NCI-H2107 treated with DMSO at 0.1 percent for 48 hours (cell line): ENCODE results near the gene FPGS.

Source experiments
- DNase-seq: peaks from one replicate; lab custom pipeline; 2025; ENCODE audit not compliant: unreplicated experiment; lab: John Stamatoyannopoulos, UW

FPGS gene

DNA sequence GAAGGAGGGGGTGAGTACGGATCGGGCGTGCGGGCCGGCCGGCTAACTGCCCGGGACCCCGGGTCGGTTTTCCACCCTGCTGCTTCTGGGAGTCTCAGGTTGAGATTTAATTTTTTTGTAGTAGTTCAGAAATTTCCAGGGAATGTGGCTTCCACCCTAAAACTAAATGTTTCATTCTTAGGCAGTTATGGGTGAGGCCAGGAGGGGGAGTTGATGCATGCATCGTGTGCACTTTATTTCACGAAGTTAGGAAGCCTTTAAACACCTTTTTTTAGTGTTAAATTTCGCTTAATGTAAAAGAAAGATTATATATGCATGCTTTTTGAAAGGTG lies 15.9 kb upstream of the FPGS start:
- DNase-seq: no peak

DNA sequence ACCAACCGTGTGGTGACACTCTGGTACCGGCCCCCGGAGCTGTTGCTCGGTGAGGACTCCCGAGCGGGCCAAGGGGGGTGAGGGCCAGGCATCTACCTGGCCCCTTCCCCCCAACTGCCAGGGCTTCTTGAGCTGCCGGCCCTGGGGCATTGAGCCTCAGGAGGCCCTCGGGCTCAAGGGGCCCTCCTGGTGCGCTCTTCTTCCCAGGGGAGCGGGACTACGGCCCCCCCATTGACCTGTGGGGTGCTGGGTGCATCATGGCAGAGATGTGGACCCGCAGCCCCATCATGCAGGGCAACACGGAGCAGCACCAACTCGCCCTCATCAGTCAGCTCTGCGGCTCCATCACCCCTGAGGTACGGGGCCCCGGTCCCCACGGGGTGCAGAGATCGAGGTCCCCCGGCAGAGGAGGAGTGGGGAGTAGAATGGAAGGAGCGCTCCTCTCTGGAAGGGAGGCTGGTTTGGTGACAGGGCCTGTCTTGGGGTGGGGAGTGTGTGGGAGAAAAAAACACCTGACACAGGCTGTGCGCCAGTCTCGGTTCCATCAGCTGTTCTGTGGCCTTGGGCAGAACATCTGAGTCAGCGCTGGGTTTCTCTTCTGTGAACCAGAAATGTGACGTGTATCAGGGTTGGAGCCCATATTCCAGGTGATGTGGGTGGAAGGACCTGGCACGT lies 14.2 kb upstream of the FPGS start:
- no peak for DNase-seq

DNA sequence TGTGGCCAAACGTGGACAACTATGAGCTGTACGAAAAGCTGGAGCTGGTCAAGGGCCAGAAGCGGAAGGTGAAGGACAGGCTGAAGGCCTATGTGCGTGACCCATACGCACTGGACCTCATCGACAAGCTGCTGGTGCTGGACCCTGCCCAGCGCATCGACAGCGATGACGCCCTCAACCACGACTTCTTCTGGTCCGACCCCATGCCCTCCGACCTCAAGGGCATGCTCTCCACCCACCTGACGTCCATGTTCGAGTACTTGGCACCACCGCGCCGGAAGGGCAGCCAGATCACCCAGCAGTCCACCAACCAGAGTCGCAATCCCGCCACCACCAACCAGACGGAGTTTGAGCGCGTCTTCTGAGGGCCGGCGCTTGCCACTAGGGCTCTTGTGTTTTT lies 13.5 kb upstream of the FPGS start:
- no peak for DNase-seq

DNA sequence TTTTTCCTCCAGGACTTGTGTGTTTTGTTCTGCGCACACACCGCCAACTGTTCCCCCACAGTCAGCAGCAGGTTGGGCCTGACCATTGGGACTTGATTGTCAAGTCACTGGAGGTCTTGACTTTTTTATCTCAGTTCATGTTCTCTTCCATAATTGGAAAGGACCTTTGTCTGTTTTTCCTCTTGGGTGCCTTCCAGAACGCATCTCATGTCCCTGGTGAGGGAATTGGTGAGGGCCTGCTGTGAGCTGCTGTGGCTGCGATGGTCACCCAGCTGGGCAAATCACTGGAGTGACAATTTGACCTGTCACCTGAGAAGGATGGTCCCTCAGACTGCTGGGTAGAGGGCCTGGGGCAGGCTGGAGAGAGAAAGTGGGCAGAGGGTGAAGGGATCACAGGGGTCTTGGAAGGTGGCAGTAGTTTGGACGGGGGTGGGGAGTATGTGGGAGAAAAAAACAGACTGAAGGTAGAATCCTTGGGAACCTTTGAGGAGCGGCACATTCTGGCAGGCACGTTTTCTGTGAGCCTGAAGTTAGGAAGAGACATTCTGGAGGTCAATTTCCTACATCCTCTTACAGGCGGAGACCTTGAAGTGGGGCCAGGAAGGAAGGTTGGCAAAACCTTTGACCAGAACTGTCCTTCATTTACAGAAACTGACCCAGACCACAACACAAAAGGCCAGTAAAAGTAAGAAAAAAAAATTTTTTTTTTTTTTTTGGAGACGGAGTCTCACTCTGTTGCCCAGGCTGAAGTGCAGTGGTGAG lies 12.4 kb upstream of the FPGS start:
- no peak for DNase-seq

DNA sequence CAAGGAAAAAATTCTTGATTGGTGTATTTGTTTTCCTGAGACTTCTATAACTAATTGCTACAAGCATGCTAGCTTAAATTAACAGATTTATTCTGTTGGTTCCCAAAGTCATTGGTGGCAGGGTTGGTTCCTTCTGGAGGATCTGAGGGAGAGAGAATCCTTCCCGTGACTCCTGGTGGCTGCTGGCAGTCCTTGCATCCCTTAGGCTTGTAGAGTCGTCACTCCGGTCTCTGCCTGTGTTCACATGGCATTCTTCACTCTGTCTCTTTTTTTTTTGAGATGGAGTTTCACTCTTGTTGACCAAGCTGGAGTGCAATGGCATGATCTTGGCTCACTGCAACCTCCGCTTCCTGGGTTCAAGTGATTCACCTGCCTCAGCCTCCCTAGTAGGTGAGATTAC lies 11.6 kb upstream of the FPGS start:
- DNase-seq: no peak

DNA sequence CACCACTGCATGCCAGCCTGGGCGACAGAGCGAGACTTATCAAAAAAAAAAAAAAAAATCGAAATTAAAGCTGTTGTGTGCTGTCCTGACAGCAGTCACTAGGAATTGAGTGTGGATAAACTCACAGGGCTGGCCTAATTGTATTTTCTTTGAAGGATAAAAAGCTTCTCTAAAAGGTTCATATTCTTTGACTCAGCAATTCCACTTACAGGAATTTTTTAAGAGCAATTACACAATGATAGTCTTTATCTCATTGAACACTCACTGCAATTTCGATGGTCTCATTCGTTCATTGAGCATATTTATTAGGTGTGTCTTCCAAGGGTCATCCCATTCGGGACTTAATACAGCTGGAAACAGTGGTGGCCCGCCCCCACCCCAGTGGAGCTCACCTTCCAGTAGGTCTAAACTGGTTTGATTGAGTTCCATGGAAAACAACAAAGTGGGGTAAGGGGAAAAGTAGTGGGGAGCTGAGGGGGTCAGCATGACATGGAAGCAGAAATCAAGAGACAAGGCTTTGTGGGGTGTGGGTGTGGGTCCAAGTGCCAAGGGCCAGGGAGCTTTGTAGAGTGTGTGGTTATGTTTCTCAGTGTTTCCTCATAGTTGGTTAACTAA lies 10.2 kb upstream of the FPGS start:
- DNase-seq: no peak

DNA sequence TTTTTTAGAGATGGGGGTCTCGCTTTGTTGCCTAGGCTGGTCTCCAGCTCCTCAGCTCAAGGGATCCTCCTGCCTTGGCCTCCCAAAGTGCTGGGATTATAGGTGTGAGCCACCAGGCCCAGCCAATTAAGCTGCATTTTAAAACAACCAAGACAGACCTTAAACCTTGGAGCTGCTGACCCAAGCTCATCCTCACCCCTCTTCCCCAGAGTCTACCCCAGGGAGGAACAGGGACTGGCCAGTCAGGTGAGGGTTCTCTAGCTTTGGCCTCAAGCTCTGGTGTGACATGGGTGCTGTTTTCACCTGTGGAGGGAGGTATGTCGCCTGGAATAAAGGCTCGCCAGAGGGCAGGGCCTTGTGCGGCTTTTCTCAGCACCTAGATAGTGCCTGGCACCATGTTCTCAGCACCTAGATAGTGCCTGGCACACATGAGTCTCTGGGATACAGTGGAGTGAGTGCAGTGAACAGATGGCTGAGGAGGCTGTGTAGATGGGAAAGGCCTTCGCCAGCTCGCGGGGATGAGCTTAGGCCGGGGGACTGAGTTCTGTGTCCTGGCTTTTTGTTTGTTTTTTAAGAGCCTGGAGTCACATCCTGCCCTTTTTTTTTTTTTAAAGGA lies 9.5 kb upstream of the FPGS start:
- DNase-seq: no peak

DNA sequence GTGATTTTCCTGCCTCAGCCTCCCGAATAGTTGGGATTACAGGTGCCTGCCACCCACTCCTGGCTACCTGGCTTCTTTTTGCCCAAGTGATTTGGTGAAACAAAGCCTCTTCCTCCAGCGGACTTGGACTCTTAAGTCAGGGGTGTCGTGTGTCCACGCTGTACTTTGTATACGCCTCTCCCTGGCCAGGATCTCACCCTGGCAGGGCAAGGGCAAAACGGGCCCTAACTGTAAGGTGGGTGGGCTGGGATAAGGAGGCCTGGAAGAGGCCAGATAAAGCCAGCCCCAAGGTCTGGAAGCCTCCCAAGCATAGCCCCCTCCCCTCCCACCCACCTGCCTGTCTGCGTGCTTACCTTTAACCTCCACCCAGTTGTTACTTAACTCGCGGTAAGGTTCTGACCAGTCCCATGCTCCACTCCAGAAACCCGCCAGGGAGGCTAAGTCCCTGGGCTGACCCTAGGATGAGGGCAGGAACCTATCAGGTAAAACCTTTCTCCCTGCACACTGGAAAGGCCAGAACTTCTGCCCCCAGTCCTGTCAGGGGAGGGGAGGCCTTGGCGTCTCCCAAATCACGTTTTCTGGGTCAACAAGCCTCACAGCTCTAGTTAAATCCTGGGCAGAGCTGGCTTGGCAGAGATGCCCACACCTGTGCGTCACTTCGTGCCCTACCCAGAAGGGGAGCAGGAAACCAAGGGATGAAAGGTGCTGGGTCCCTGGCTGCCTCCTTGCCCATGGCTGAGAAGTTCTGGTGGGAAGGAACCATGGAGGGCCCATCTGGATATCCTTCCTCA lies 8.5 kb upstream of the FPGS start:
- DNase-seq: no peak

DNA sequence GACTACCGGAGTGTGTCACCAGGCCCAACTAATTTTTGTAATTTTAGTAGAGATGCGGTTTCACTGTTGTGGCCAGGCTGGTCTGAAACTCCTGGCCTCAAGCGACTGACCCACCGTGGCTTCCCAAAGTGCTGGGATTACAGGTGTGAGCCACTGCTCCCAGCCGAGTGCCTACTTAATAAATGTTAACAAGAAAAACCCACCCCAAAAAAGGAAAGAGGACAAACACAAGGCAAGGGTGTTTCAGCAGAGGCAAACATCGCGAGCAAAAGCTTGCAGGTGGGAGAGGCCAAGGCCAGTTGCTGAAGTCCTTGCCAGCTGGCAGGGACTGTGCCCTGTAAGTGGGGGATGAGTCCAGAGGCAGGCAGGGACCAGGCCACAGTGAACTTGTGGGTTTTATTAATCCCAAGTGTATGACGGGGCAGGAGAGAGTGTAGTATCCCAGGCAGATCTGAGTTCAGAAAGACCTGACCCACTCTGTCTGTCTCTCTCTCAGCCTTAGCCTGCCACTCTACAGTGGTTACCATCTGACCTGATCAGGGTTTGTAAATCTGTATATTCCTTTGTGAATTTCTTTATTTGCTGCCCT lies 6.4 kb upstream of the FPGS start:
- DNase-seq: no peak

DNA sequence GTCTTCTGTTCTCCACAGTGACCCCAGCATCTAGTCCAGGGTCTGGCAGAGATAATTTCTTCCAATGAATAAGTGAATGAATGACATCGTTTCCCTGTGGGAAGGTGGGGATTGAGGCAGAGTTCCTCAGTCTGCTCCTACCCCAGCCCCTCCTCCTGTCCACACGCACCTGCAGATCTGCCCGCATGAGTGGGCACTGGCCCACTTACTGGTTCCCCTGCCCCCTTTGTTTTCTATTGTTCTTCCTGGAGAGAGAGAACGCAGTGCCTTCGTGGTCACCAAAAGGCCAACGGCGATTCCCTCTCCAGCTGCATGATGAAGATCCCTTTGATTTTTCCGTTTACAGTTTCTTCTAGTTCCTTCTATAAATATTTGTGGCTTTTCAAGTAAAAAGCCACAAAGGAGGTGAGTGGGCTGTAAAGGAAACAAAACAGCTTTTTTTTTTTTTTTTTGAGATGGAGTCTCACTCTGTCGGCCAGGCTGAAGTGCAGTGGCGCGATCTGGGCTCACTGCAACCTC lies 5.8 kb upstream of the FPGS start:
- peak; percentile 19 for DNase-seq

DNA sequence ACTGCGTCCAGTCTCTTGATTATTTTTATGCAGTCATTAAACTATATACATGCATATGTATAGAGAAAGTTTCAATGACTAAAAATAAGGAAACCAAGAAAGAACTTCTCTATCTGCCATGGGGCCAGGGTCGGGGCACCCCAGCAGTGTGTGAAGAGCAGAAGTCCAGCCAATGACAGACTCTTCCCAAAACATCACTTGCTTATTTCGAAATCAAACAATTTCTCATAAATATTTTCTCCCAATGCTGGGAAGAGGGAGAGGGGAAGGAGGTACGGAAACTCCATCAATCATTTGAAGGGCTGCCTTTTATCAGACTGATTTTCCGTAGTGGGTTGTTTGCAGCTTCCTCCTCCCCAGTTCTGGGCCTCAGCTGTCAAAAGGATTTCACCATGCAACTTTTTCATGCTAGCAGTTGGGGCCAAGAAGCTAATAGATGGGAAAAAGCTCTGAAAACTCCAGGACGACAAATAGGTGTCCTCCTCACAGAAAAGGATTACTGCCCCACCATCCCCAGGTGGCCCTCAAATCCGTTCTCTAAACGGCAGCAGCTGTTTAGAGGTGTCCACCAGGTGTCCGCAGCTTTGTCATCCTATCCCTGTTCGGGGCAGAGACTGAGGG lies 617 bp upstream of the FPGS start:
- DNase-seq: peak; percentile 21

DNA sequence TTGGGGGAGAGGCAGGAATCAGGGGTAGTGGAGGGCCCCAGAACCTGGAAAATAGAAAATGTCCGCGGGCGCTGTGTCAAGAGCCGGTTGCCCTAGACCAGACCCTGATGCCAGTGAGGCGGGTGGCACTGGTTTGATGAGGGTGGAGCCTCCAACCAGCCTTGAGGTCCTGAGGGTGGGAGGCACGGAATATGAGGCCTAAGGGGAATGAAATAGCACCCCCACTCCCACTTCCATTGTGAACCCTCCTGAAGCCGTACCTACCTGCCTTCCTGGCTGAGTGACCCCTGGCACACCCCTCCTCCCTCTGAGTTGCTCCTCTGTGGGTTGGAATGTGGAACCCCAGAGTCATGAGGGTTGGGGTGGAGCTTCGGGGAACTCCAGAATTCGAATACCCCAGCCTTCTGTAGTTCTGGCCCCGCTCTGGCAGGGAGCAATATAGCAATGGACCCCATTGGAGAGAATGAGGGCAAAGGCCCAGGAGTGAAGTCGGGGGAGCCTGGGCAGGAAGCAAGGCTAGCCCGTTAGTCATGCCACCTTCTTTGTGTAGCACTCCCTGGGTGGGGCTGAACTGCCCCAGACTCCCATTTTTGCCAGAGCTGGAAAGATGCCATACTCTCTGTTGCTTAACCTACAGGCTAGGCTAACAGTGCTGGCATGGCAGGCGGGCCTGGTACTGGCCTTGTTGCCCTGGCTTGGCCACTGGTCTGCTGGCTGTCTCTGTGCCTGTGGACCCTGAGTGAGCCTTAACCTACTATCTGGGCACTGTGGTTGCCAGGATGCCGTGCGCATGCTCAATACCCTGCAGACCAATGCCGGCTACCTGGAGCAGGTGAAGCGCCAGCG lies 1.0 kb downstream of the FPGS start:
- DNase-seq: no peak

DNA sequence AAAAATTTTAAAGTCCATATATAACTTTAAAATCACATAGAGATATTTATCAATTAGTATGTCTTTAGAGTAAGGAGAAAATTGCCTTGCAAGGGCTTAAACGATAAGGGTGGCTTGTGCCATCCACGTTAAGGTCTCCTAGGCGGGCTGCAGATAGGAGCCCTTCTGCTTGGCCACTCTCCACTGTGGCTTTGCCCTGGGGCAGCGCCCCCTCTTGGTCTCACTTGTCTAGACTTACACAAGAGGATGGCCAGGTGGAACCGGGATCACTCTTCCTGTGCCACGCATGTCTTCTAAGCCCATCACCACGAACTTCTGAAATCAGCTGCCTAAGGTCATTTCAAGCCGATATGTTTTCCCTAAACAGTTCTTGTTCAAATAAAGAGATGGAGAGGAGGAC lies 2.9 kb downstream of the FPGS start:
- no peak for DNase-seq

DNA sequence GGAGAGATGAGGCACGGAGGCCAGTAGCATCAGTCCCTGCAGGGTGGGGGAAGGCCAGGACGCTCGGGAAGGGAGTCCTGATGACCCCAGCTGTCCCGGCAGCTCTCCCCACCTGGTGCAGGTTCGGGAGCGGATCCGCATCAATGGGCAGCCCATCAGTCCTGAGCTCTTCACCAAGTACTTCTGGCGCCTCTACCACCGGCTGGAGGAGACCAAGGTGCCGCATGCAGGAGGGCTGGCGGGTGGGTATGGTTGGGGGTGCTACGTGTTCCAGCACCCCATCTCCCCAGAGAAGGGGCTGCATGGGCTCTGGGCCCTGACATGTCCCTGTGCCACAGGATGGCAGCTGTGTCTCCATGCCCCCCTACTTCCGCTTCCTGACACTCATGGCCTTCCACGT lies 4.2 kb downstream of the FPGS start:
- no peak for DNase-seq

DNA sequence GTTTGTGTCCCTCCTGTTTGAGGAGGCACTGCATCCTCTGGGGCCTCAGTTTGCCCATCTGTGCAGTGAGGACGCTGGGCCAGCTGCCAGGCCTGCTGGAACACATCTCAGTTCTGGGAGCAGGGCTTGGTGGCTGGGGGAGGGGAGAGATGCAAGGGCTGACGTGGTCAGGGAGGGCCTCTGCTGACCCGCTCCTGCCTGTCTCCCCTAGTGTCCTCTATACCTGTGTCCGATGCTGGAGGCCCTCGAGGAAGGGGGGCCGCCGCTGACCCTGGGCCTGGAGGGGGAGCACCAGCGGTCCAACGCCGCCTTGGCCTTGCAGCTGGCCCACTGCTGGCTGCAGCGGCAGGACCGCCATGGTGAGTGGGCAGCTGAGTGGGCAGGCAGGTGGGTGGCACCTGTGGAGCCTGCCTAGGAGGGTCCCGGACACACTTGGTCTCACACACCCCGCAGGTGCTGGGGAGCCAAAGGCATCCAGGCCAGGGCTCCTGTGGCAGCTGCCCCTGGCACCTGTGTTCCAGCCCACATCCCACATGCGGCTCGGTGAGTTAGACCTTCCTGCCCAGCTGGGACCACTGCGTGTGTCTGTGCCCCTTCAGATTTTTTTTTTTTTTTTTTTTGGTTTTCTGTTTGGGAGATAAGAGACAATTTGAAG lies 5.8 kb downstream of the FPGS start:
- DNase-seq: no peak

DNA sequence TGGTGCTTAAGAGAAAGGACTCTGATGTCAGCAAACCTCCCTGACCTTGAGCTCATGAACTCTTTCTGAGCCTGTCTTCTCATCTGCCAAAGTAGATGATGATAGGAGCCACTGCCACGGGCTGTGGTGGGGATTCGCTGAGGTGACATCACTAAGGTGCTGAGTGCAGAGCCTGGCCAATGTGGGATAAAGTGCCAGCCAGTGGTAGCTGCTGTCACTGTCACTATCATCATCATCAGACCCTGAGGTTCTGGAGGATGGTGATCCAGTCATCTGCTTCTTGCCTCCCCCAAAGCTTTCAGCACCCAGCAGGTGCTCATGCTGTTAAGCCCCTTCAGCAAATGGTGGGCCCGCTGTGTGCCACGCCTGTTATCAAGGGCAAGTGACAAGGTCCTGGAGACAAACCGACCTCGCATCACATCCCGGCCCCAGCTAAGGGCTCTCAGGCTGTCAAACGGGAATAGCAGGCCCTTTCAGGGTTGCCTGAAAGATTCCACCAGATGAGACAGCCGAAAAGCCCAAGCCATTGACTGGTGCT lies 6.4 kb downstream of the FPGS start:
- no peak for DNase-seq

DNA sequence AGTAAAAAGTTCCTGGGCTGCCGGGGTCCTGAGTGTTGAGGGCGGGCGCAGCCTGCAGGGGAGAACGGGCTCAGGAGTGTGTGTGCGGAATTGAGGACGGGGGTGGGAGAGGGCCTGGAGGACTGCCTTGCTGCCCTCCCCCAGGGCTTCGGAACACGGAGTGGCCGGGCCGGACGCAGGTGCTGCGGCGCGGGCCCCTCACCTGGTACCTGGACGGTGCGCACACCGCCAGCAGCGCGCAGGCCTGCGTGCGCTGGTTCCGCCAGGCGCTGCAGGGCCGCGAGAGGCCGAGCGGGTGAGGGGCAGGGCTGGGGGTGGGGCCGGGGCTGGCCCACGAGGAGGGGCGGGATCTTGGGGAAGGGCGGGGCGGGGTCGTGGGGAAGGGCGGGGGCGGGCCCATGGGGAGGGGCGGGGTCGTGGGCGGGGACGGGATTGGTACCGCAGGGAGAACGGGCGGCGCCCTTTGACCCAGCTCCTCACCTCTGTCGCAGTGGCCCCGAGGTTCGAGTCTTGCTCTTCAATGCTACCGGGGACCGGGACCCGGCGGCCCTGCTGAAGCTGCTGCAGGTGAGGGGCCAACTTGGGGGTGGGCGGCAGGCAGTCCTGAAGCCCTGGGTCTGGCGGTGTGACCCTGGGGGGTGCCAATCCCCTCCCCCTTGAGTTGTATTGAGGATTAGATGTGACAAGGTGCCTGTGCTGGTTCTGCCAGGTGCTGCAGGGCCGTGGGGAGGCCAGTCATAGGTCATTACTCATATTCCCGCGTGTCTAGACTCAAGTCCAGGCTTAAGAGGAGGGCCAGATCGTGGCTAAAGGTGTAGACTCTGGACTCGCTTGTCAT lies 7.1 kb downstream of the FPGS start:
- DNase-seq: no peak
